ENCODE results near the gene TUB.
A peak's percentile ranks its signal among the peaks of the same experiment; 100 is the strongest.

The TUB gene

GRCh38 chr11:8100605-8101004 lies 19.6 kb downstream of the TUB start:
- H3K4me3 ChIP-seq (ENCODE audit: low read depth, low read length) = no peak overlapping the region
- no peak for TF ChIP-seq CTCF (conservative IDR thresholded peaks at IDR 0.05; ENCODE audit: low read depth, low read length)
- DNase-seq (ENCODE audit: low read depth) = no peak

- no peak for DNase-seq (ENCODE audit: low read depth)
- no peak overlapping the region for H3K4me3 ChIP-seq (ENCODE audit: low read depth, low read length)
- no peak for TF ChIP-seq CTCF (conservative IDR thresholded peaks at IDR 0.05; ENCODE audit: low read depth, low read length)
Measured at GRCh38 chr11:8101421-8101820, 20.4 kb downstream of the TUB start.

GRCh38 chr11:8102296-8102915 lies 21.4 kb downstream of the TUB start:
- no peak for TF ChIP-seq CTCF (conservative IDR thresholded peaks at IDR 0.05; ENCODE audit: low read depth, low read length)
- no peak overlapping the region for H3K4me3 ChIP-seq (ENCODE audit: low read depth, low read length)
- no peak for DNase-seq (ENCODE audit: low read depth)

GRCh38 chr11:8102965-8103364 lies 22.0 kb downstream of the TUB start:
- no peak for DNase-seq (ENCODE audit: low read depth)
- no peak for TF ChIP-seq CTCF (conservative IDR thresholded peaks at IDR 0.05; ENCODE audit: low read depth, low read length)
- no peak overlapping the region for H3K4me3 ChIP-seq (ENCODE audit: low read depth, low read length)

GRCh38 chr11:8103909-8104308 lies 22.9 kb downstream of the TUB start:
- H3K4me3 ChIP-seq (ENCODE audit: low read depth, low read length) = no peak overlapping the region
- no peak for TF ChIP-seq CTCF (conservative IDR thresholded peaks at IDR 0.05; ENCODE audit: low read depth, low read length)
- DNase-seq (ENCODE audit: low read depth) = no peak

- DNase-seq (ENCODE audit: low read depth) = no peak
- TF ChIP-seq CTCF (conservative IDR thresholded peaks at IDR 0.05; ENCODE audit: low read depth, low read length) = no peak
- H3K4me3 ChIP-seq (ENCODE audit: low read depth, low read length) = no peak overlapping the region
Measured at GRCh38 chr11:8105133-8105532, 24.1 kb downstream of the TUB start.

GRCh38 chr11:8105666-8106065 lies 24.7 kb downstream of the TUB start:
- DNase-seq (ENCODE audit: low read depth) = peak; percentile 22
- no peak for TF ChIP-seq CTCF (conservative IDR thresholded peaks at IDR 0.05; ENCODE audit: low read depth, low read length)
- H3K4me3 ChIP-seq (ENCODE audit: low read depth, low read length) = no peak overlapping the region

Data from choroid plexus epithelial cell (primary cell).